Measurements from ENCODE around the gene BMP8B. TPM values are rescaled to one million over a fixed set of nuclear protein-coding genes. Genes with fewer than 3 reads are reported as not detected.
"Not testable (repeated sequence)": the region's sequence is repeated elsewhere in the genome, so short reads cannot be mapped to it uniquely, and the experiment has no call there.

BMP8B gene
- total RNA-seq, 1 donor: 0.31 TPM

DNA sequence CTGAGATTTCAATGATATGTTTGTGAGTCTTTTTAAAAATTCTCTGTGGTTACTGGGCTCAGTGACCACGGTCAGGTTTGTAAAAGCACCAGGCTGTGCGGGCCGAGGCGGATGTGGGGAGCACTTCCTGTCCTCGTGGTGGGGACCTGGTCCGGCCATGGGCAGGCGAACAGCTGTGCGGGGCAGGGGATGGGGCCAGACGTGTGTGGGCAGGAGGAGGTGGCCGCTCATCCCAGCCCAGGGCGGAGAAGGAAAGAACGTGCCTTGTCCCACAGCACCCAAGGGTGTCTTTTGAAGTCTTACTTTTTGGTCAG, 12.3 kb downstream of the BMP8B start:
- Histone ChIP-seq H3K9me3 (ENCODE audit: low read depth, low read length) (no peaks in the 10 kb centered on the region), H3K4me3 (ENCODE audit: low read length) (no peak overlapping the region), H3K4me1 (ENCODE audit: insufficient read depth, low read length) (no peaks in the 10 kb centered on the region), H3K27me3 (ENCODE audit: insufficient read depth, low read length) (no peaks in the 10 kb centered on the region)

DNA sequence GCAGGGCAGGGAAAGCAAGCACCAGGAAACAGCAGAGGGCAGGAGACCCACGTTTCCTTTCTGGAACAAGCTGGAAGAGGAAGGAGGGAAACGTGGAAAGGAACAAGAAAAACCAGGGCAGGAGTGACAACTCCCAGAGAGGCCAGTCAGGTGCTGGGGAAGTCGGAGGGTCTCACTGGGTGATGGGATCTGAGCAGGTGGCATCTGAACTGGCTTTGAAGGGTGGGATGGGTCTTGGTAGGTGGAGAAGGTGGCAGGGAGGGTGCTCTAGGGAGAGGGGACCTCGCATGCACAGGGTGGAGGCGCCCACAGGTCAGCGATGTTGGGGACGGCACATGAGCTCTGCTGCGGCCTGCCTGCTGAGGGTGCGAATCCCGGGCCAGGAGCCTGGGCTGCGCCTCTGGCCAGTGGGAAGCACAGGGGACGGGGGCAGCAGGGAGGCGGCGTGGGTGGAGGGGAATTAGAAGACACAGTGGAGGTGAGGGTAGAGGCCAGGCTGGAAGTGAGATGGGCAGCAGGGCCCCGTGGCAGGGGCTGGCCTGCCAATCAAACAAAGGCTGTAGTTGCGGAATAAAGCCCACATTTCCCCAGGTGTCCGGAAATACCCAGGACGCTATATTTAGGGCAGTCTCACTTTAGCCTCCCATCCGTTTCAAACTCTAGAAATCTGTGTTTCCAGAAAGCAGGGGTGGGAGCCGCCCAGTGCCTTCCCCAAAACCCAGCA, 12.8 kb downstream of the BMP8B start:
- H3K27me3 ChIP-seq (ENCODE audit: insufficient read depth, low read length); H3K4me3 ChIP-seq (ENCODE audit: low read length); H3K9me3 ChIP-seq (ENCODE audit: low read depth, low read length); H3K4me1 ChIP-seq (ENCODE audit: insufficient read depth, low read length): not testable (repeated sequence)

GRCh38 chr1:39775141-39775540, 13.5 kb downstream of the BMP8B start:
- H3K9me3 ChIP-seq (ENCODE audit: low read depth, low read length); H3K4me1 ChIP-seq (ENCODE audit: insufficient read depth, low read length): not testable (repeated sequence)

DNA sequence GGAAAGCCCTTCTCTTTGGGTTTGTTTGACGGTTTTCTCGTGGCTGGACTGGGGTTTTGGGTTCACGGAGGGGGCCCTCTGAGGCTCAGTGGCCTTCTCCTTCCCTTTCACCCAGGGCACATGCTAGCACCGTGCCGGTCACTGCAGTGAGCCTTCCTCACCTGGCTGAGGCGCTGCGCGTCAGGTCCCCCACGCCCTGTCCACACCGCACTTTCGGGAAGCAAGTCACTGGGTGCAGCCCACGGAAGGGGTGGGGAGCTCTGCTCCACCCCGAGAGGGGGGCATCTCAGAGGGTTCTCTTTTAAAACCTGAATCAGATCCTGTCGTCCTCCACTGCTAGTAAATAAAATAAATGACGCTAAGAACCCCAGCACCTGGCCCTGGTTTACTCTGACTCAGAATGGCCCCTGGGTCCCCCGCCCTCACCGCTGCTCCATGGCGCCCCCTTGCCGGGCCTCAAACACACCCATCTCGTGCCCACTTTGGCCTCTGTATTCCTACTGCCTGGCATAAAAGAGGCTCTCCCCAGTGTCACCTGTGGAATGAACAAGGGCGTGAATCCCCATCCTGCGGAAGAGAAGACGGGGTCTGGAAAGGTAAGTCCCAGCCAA, 15.2 kb downstream of the BMP8B start:
- not testable (repeated sequence) for H3K27me3 ChIP-seq (ENCODE audit: insufficient read depth, low read length); H3K4me3 ChIP-seq (ENCODE audit: low read length); H3K4me1 ChIP-seq (ENCODE audit: insufficient read depth, low read length); H3K9me3 ChIP-seq (ENCODE audit: low read depth, low read length)

More at GRCh38 chr1:39775141-39775540, 13.5 kb downstream of the BMP8B start:
- H3K4me3 ChIP-seq (ENCODE audit: low read length); H3K27me3 ChIP-seq (ENCODE audit: insufficient read depth, low read length): not testable (repeated sequence)

DNA sequence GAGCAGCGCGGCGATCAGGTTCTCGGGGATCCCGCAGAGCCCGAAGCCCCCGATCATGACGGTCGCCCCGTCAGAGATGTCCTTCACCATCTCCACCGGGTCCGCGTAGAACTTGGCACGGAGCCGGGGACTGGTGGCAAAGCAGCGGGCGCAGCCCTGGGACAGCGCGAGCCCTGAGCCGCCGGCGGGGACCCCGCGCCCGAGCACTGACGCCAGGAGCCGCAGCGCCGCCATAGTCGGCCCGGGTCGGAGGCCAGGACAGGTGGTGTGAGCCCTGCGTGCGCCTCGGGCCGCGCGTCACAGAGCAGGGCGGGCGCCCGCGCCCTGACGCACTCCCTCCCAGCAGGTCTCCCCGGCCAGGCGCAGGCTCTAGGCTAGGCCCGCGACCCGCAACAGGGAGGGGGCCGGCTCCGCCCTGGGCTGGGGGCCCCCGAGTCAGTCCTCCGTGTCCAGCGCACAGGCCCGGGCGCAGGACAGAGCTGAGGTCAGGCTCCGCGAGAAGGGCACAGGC, 17.6 kb downstream of the BMP8B start, which contains the start of gene OXCT2:
Gene OXCT2 (minus strand): TSS at position 327 of the 511 bp plus-strand sequence. CDS start 93 bp downstream, at position 234.
- not testable (repeated sequence) for H3K27me3 ChIP-seq (ENCODE audit: insufficient read depth, low read length); H3K4me3 ChIP-seq (ENCODE audit: low read length); H3K4me1 ChIP-seq (ENCODE audit: insufficient read depth, low read length); H3K9me3 ChIP-seq (ENCODE audit: low read depth, low read length)

DNA sequence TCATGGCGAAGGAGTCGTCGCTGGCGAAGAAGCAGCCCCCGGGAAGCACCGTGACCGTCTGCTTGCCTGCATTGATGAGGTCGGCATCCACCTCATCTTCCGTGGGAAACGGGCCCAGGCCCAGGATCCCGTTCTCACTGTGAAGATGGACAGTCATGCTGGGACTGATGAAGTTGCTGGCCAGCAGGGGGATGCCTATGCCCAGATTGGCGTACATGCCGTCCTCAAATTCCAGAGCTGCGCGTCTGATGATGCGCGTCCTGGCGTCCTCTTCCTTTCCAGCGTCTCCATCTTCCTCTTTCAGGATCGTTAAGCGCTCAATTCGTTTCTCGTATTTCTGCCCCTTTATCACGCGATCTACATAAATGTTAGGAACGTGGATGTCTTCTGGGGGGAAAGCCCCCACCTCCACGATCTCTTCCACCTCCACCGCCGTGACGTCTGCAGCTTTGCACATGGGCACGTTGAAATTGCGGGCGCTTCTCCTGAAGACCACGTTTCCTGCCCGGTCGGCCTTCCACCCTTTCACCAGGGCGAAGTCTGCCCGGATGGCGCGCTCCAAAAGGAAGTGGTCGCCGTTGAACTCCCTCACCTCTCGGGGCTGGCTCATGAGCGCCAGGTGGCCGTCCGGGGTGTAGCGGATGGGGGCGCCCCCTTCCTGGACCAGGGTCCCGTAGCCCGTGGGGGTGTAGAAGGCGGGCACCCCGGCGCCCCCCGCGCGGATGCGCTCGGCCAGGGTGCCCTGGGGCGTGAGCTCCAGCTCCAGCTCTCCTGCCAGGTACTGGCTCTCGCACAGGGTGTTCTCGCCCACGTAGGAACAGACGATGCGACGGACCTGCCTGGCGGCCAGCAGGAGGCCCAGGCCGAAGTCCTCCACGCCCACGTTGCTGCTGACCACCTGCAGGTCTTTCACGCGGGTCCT, 18.3 kb downstream of the BMP8B start:
- H3K9me3 ChIP-seq (ENCODE audit: low read depth, low read length); H3K4me3 ChIP-seq (ENCODE audit: low read length); H3K4me1 ChIP-seq (ENCODE audit: insufficient read depth, low read length); H3K27me3 ChIP-seq (ENCODE audit: insufficient read depth, low read length): not testable (repeated sequence)

GRCh38 chr1:39769502-39769901, 19.2 kb downstream of the BMP8B start:
- not testable (repeated sequence) for H3K27me3 ChIP-seq (ENCODE audit: insufficient read depth, low read length); H3K4me3 ChIP-seq (ENCODE audit: low read length)

GRCh38 chr1:39766466-39766865, 22.2 kb downstream of the BMP8B start:
- H3K4me1 ChIP-seq (ENCODE audit: insufficient read depth, low read length); H3K4me3 ChIP-seq (ENCODE audit: low read length); H3K27me3 ChIP-seq (ENCODE audit: insufficient read depth, low read length); H3K9me3 ChIP-seq (ENCODE audit: low read depth, low read length): not testable (repeated sequence)

More at GRCh38 chr1:39769502-39769901, 19.2 kb downstream of the BMP8B start:
- H3K4me1 ChIP-seq (ENCODE audit: insufficient read depth, low read length); H3K9me3 ChIP-seq (ENCODE audit: low read depth, low read length): not testable (repeated sequence)

DNA sequence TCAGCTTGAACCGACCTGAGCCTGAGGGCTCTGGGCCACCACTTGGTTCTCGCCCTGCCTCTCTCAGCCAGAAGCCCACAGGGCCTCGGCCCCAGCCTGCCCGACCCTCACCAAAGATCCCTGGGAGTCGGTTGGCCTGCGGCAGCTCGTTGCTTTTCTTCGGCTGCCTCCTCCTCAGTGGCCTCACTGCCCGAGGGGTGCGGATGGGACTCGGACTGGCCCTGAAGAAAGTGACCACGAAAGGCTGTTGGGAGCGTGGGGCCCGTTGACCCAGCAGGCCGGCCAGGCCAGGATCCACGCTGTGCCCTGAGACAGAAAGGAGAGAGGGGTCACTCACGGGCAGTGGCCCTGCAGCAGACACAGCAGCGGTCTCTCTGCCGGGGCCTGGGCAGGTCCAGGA, 24.2 kb downstream of the BMP8B start:
- H3K4me3 ChIP-seq (ENCODE audit: low read length); H3K4me1 ChIP-seq (ENCODE audit: insufficient read depth, low read length); H3K9me3 ChIP-seq (ENCODE audit: low read depth, low read length); H3K27me3 ChIP-seq (ENCODE audit: insufficient read depth, low read length): not testable (repeated sequence)

DNA sequence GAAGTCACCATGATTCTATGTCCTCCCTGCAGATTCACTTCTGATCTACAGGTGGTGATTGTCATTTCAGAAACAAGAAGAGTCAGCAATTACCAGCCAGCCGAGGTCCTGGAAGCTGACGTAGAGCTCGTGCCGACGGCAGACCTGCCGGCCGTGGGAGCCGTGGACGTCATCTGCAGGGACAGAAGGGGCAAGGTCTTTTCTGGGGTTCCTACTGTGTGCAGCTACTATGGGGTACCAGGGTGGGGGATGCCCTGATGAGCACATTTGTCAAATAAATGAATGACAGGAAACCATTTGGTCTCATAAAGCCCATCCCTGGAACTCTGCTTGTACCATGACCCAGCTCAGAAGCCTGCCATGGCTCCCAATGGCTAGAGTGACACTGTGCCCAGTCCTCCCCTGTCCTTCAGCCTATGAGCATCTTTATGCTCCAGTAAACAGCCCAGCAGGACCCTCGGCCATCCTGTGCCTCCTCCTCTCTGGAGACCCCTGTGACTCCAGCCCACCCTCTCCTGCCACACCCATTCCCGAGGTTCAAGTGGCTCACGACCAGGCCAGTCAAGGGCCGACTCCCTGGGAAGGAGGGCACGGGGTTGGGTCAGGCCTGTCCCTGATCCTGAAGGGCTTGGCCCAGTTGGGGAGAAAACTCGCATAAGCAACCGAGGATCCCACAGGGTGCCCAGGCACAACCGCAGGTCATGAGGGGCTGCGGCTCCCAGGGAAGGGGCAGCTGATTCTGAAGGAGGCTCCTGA, 24.9 kb downstream of the BMP8B start:
- H3K4me3 ChIP-seq (ENCODE audit: low read length); H3K4me1 ChIP-seq (ENCODE audit: insufficient read depth, low read length); H3K27me3 ChIP-seq (ENCODE audit: insufficient read depth, low read length); H3K9me3 ChIP-seq (ENCODE audit: low read depth, low read length): not testable (repeated sequence)

DNA sequence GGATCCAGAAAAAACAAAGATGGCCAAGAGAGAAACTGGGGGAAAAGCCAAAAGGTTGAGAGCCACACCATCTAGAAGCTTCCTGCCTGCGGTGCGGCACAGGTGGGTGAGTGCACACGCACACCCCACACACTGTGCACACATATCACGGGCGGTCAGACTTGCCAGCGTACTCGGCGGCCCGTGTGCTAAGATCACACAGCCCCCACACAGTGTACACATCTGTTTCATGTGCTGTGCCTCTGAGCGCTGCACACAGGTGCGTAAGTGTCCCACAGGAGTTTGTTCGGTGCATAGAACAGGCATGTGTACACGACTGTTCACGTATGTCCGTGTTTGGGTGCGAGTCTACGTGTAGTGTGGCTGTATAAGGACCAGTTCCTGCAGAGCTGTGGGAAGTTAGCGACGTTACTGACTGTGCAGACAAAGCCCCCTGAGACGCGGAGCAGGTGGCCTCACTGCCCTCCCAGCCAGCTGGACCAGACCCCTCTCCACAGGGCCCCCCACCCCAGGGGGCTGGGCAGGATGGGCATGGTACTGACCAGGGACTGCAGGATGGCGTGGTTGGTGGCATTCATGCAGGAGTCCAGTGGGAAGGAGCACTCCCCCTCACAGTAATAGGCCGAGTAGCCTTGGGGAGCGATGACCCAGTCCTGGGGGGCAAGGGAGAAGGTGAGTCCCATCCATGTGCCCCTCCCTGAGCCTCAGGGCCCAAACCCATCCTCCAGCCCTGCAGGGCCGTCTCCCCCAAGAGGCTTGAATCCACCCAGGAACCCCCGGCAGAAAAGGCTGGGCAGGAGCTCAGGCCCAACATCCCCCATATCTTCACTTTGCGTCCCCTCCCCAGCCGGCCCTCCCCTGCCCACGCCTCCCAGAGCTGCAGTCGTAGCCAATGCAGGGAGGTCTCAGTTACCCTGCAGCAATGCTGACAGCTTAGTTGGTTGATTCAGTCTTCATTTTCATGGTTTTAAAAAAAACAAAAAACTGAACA, 25.8 kb downstream of the BMP8B start:
- Histone ChIP-seq H3K9me3 (ENCODE audit: low read depth, low read length) (no peaks in the 10 kb centered on the region), H3K4me3 (ENCODE audit: low read length) (no peak overlapping the region), H3K27me3 (ENCODE audit: insufficient read depth, low read length) (no peaks in the 10 kb centered on the region), H3K4me1 (ENCODE audit: insufficient read depth, low read length) (no peaks in the 10 kb centered on the region)

DNA sequence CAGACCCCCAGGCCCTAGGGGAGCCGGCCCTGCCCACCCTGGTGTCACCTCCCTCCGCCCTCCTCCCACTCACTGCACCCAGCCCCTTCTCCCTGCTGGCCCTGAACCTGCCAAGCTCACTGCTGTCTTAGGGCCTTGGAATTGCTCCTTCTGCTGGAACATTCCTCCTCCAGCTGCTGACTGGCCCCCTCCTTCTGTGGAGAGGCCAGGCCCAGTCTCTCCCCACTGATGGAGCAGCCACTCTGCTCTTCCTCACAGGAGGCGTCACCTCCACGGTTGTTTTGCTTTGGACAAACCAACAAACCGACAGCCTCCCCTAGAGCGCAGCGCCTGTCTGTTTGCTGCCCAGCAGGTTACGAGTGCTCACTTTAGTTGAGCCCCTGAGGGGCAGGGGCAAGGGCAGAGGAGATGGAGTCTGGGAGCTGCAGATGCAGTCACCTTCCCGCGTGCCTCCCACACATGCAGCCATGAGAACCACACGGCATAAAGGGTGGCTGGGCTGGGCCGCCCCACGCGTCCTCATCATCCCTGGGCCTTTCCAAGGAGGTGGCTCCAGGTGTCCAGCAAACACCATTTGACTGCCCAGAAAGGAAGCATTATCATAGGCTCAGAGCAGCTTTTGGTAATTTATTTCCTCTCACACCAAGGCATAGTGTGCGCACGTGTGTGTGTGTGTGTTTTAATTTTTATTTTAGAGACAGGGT, 27.0 kb downstream of the BMP8B start:
- Histone ChIP-seq H3K9me3 (ENCODE audit: low read depth, low read length) (no peaks in the 10 kb centered on the region), H3K4me1 (ENCODE audit: insufficient read depth, low read length) (no peaks in the 10 kb centered on the region), H3K27me3 (ENCODE audit: insufficient read depth, low read length) (no peaks in the 10 kb centered on the region), H3K4me3 (ENCODE audit: low read length) (no peak overlapping the region)

- Histone ChIP-seq H3K4me3 (ENCODE audit: low read length) (no peak overlapping the region), H3K9me3 (ENCODE audit: low read depth, low read length) (no peaks in the 10 kb centered on the region), H3K4me1 (ENCODE audit: insufficient read depth, low read length) (no peaks in the 10 kb centered on the region), H3K27me3 (ENCODE audit: insufficient read depth, low read length) (no peaks in the 10 kb centered on the region)
Measured at GRCh38 chr1:39761016-39761415, 27.6 kb downstream of the BMP8B start.
